Upper lobe of left lung (tissue), 4 donors: Measurements from ENCODE around the gene HIC2.
"Not testable (repeated sequence)": the region's sequence is repeated elsewhere in the genome, so short reads cannot be mapped to it uniquely, and the experiment has no call there.

Experiments
- CTCF ChIP-seq, 6 experiments: fragments of 450-650 bp in 4 of 6; fragments of 200-600 bp in 2 of 6; sonication (generic) in 2 of 6; IDR thresholded peaks; one replicate each; pipeline ENCODE4 v1.5.1; 2016 to 2019; ENCODE audit warnings: antibody characterized with exemption in 6 of 6
- EP300 ChIP-seq, 4 donors: sonication (generic); formaldehyde crosslinking; IDR thresholded peaks; one replicate each; pipeline ENCODE4 v1.5.1; 2017; ENCODE audit warnings: antibody characterized with exemption in 4 of 4, control low read depth in 2 of 4

DNA sequence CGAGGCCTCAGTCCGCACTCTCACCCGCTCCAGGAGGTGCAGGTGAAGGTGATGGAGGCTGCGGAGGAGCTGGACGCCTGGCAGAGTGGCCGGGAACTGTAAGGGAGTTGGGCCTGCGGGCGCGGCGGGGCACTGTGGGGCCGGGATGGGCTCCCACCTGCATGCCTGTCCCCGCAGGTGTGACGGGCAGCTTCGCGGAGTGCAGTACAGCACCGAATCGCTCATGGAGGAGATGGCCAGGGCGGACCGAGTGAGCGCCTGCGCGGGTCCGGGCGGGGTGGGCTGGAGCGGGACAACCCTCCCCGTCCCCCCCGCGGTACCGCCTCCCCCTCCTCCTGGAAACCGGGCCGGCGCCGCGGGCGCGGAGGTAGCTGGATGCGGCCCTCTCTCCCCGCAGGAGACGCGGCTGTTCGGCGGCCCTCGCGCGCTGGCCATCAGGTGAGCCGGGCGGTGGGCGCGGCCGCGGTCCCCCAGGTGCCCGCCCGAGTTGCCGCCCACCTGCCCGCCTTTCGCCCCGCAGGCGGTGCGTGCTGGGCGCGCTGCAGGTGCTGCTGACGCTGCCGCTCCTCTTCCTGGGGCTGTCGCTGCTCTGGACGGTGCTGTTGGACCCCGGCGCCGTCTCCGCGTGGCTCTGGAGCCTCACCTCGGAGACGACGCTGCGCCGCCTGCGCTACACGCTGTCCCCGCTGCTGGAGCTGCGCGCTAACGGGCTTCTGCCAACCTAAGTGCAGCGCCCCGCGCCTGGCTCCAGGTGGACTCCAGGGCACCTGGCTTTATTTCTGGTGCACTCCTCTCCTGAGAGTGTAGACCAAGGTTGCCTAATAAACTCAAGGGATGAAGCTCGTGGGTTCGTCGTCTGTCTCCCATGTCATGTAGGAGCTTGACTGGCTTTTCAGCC lies 52.2 kb downstream of the HIC2 start:
- TF ChIP-seq CTCF, EP300 (IDR thresholded peaks at IDR 0.05): not testable (repeated sequence)
